A549 (cell line): ENCODE results near the gene PCNX3. TPM values are rescaled to one million over a fixed set of nuclear protein-coding genes. Genes with fewer than 3 reads are reported as not detected.
A peak's percentile ranks its signal among the peaks of the same experiment; 100 is the strongest.

Source experiments
- ATAC-seq, 2 experiments: fragments of 200-7000 bp in 1 of 2; fragments of >200 bp in 1 of 2; cut with Nextera tagmentation in 1 of 2; cut with Tn5 transposase in 1 of 2; 3 replicates each; pipeline versions ENCODE4 v1.8.0 to v1.9.1; 2018 to 2020; ENCODE audit warnings: mild to moderate bottlenecking in 1 of 2, moderate library complexity in 1 of 2
- CTCF ChIA-PET: fragments of 300-600 bp; sonication (Branson Sonifier 250); formaldehyde crosslinking; extraction: SDS; loops from one replicate; lab custom pipeline; 2021; ENCODE audit warnings: antibody characterized with exemption, inconsistent platforms; lab: Yijun Ruan, JAX
- POLR2A ChIA-PET: fragments of 350-600 bp; formaldehyde crosslinking; extraction: SDS; loops from one replicate; lab custom pipeline; 2021; ENCODE audit warnings: antibody characterized with exemption, inconsistent platforms; lab: Yijun Ruan, JAX
- DNase-seq, 2 experiments: peaks; one replicate each; pipeline versions ENCODE4 v3.0.0 to v3.0.0-alpha.2; 2011 to 2016; ENCODE audit warnings: low read depth in 1 of 2, low spot score in 1 of 2
- FAIRE-seq: peaks from 2 replicates; lab custom pipeline; 2011; peaks lifted over from hg19 to GRCh38; lab: Jason Lieb, UNC
- H3K27ac ChIP-seq, 2 experiments: fragments of >200 bp; sonication (Bioruptor Twin); formaldehyde crosslinking; 3 replicates each; pipeline ENCODE4 v1.5.1; 2016 to 2017
- H3K4me1 ChIP-seq: fragments of >200 bp; sonication (Bioruptor Twin); formaldehyde crosslinking; 3 replicates; pipeline ENCODE4 v1.6.1; 2016
- H3K4me2 ChIP-seq: fragments of >200 bp; sonication (Bioruptor Twin); formaldehyde crosslinking; 3 replicates; pipeline ENCODE4 v1.6.1; 2016
- H3K4me3 ChIP-seq: fragments of >200 bp; sonication (Bioruptor Twin); formaldehyde crosslinking; 3 replicates; pipeline ENCODE4 v1.5.1; 2016
- H3K9me3 ChIP-seq: fragments of >200 bp; sonication (Bioruptor Twin); formaldehyde crosslinking; 3 replicates; pipeline ENCODE4 v1.6.1; 2016
- CEBPB ChIP-seq, 2 experiments: fragments of >200 bp in 1 of 2; sonication (Bioruptor Twin) in 1 of 2; formaldehyde crosslinking in 1 of 2; IDR thresholded peaks; 2 replicates each; pipeline ENCODE4 v1.6.1; 2012 to 2016
- FOXS1 ChIP-seq: fragments of 250-450 bp; sonication (Bioruptor Pico); IDR thresholded peaks from 2 replicates; pipeline ENCODE4 v1.5.0; 2020; ENCODE audit warnings: mild to moderate bottlenecking, moderate library complexity
- MYC ChIP-seq: IDR thresholded peaks from 2 replicates; pipeline ENCODE4 v1.6.1; 2012; ENCODE audit warnings: mild to moderate bottlenecking, inconsistent platforms, low read length, improper control_type of control experiment, borderline replicate concordance
- RCOR1 ChIP-seq: fragments of 150-350 bp; IDR thresholded peaks from 2 replicates; pipeline ENCODE4 v1.6.1; 2014; ENCODE audit warnings: antibody characterized with exemption, low read length, low read depth
- RFX5 ChIP-seq: fragments of 450-650 bp; IDR thresholded peaks from 2 replicates; pipeline ENCODE4 v1.7.1; 2014; ENCODE audit warnings: antibody characterized with exemption, mild to moderate bottlenecking, moderate library complexity
- SMC3 ChIP-seq: fragments of >200 bp; sonication (Bioruptor Twin); formaldehyde crosslinking; IDR thresholded peaks from 3 replicates; pipeline ENCODE4 v1.6.1; 2018; ENCODE audit warnings: inconsistent platforms
- TFCP2L1 ChIP-seq: fragments of 250-450 bp; sonication (Bioruptor Pico); IDR thresholded peaks from 2 replicates; pipeline ENCODE4 v1.5.0; 2021; ENCODE audit warnings: mild to moderate bottlenecking
- USF2 ChIP-seq: fragments of 450-650 bp; IDR thresholded peaks from 2 replicates; pipeline ENCODE4 v1.6.1; 2014; ENCODE audit warnings: antibody characterized with exemption
- ZFP36 ChIP-seq: fragments of 450-650 bp; IDR thresholded peaks from 2 replicates; pipeline ENCODE4 v1.6.1; 2014; ENCODE audit warnings: borderline replicate concordance; ENCODE audit not compliant: partially characterized antibody
- WGBS: methylation state at CpG from one replicate; pipeline ENCODE4 v1.1.6; 2017; ENCODE audit errors: missing lambda C conversion rate; 5-methylcytosine and 5-hydroxymethylcytosine counted together
- polyA plus RNA-seq, 4 experiments: library from polyadenylated mRNA; depleted of rRNA in 3 of 4; stranded (reverse); fragments of >200 nt; fragmentation: RNase III in 1 of 4; extraction: RNeasy Plus Mini Kit Qiagen cat#74134 plus additional on column Dnase treatment in 1 of 4; gene quantifications; 2 replicates in 3 of 4; 3 replicates in 1 of 4; pipeline ENCODE4 v1.2.3, GENCODE V29; 2011 to 2017
- TF ChIP-seq, protein P1 (sequence below): fragments of 250-450 bp; sonication (Bioruptor Pico); IDR thresholded peaks from 2 replicates; pipeline ENCODE4 v1.5.0; 2020; ENCODE audit warnings: low read depth, mild to moderate bottlenecking, moderate library complexity
- TF ChIP-seq, protein P2 (sequence below): fragments of 200-600 bp; sonication (generic); IDR thresholded peaks from 2 replicates; pipeline ENCODE4 v1.6.1; 2016; ENCODE audit warnings: antibody characterized with exemption, mild to moderate bottlenecking, moderate library complexity

PCNX3 gene
- polyA plus RNA-seq, 2 of the 4 experiments (the other 2 are of a cell fraction), result 14.2 to 29.7 TPM

DNA sequence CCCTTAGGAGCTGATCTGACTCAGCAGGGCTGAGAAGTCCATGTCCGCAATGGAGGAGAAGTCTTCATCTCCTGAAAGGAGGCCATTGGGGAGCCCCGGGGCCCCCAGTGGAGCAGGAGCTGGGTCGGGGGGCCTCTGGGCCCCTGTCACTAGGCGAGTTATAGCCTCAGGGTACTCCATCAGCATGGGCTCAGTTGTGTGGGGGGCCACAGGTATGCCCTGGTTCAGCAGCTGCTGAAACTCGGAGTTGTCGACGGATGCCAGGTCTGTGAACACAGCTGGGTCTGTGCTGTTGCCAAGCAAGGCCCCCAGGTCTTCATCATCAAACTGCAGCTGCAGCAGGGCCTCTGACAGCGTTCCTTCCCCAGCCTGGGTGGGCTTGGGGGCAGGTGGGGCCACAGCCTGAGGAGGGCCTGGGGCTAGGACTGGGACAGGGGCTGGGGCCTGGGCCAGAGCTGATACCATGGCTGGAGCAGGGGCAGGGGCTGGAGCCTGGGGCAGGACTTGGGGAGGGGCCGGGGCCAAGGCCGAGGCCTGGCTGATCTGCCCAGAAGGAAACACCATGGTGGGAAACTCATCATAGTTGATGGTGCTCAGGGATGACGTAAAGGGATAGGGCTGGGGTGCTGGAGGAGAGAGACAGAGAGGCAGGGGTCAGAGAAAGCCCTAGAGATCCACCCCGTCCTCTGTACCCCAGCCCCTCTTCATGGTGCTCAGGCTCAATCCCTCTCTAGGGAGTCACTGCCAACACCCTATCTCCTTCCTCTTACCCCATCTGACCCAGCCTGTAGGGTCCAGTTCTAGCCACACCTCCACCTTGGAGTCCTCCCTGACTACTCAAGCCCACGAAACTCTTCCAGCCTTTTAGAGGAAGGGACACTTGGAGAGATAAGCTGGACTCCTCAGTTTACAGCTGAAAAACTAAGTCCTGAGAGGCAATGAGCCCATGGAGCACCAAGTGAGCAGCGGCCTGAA is 39.1 kb downstream of the PCNX3 start:
- H3K9me3 ChIP-seq, result no peaks in the 10 kb centered on the region

DNA sequence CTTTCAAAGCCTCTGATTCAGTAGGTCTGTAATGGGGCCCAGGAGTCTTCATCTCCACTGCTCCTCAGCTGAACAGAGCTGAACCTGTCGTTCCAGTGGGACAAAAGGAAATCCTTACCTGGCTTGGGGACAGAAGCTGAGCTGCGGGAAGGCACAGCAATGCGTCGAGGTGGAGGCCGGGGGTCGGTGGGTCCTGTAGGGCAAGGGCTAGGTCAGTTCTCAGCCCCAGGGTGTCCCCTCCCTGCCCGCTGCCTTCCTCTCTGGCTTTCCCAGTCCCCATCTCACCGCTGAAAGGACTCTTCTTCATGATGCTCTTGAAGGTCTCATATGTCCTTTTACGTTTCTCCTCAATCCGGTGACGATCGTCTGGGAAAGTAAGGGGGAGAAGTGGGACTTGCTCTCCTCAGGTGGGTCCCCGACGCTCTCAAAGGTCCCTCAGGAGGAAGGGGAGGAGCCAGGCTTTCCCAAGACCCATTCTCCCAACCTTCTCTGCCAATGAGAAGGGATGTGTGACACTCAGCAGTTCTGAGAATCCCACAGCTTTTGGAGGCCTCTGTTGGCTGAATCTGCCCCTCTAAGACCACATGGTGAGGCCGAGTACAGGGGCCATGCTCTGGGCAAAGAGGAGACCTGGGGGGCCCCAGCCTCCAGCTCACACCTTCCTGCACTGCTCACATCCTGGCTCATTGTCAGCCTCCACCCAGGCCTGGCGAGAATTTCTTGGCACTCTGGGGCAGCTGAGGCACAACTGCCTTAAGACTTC is 40.2 kb downstream of the PCNX3 start:
- H3K4me3 ChIP-seq, result no peak overlapping the region
- POLR2A ChIA-PET, result no interaction called here

More for the DNA sequence above, 39.1 kb downstream of the PCNX3 start:
- Histone ChIP-seq H3K4me1 (peaks cover 17% of the 10 kb centered on the region), H3K4me3 (no peak overlapping the region)
- FAIRE-seq, result no peak
- CTCF ChIA-PET, result interaction anchor here (1.7 to 3.2 kb wide), 2 partner anchors 8 to 125 kb away, joined by 8 to 12 read pairs; partner anchors contain the start of gene RELA
- TF ChIP-seq, protein P1, sequence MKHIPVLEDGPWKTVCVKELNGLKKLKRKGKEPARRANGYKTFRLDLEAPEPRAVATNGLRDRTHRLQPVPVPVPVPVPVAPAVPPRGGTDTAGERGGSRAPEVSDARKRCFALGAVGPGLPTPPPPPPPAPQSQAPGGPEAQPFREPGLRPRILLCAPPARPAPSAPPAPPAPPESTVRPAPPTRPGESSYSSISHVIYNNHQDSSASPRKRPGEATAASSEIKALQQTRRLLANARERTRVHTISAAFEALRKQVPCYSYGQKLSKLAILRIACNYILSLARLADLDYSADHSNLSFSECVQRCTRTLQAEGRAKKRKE (CRISPR knock-in tag), result no peak
- peak; percentile 75 for TF ChIP-seq ZFP36
- TF ChIP-seq, all 56 proteins: peak for 1
- no peak for ATAC-seq
- no peak for DNase-seq
- Histone ChIP-seq H3K27ac (no peak overlapping the region), H3K4me2 (no peak overlapping the region)
- POLR2A ChIA-PET, result no interaction called here
- WGBS, result 91% methylated on average over 9 of the region's 14 CpGs

GRCh38 chr11:65657426-65657825 is 41.9 kb downstream of the PCNX3 start:
- WGBS, result 100% methylated on average over 7 of the region's 7 CpGs
- no peak for ATAC-seq
- POLR2A ChIA-PET, result no interaction called here
- no peak overlapping the region for H3K4me3 ChIP-seq
- H3K27ac ChIP-seq, result no peak overlapping the region
- CTCF ChIA-PET, result interaction anchor here (0.5 to 2.3 kb wide), 3 partner anchors 31 to 54 kb away, joined by 3 to 11 read pairs (median 3); no protein-coding TSS in a partner anchor
- H3K4me2 ChIP-seq, result no peak overlapping the region
- no peak for DNase-seq
- no peak for TF ChIP-seq RFX5
- TF ChIP-seq, protein P2, sequence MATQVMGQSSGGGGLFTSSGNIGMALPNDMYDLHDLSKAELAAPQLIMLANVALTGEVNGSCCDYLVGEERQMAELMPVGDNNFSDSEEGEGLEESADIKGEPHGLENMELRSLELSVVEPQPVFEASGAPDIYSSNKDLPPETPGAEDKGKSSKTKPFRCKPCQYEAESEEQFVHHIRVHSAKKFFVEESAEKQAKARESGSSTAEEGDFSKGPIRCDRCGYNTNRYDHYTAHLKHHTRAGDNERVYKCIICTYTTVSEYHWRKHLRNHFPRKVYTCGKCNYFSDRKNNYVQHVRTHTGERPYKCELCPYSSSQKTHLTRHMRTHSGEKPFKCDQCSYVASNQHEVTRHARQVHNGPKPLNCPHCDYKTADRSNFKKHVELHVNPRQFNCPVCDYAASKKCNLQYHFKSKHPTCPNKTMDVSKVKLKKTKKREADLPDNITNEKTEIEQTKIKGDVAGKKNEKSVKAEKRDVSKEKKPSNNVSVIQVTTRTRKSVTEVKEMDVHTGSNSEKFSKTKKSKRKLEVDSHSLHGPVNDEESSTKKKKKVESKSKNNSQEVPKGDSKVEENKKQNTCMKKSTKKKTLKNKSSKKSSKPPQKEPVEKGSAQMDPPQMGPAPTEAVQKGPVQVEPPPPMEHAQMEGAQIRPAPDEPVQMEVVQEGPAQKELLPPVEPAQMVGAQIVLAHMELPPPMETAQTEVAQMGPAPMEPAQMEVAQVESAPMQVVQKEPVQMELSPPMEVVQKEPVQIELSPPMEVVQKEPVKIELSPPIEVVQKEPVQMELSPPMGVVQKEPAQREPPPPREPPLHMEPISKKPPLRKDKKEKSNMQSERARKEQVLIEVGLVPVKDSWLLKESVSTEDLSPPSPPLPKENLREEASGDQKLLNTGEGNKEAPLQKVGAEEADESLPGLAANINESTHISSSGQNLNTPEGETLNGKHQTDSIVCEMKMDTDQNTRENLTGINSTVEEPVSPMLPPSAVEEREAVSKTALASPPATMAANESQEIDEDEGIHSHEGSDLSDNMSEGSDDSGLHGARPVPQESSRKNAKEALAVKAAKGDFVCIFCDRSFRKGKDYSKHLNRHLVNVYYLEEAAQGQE, result no peak
- no peak for TF ChIP-seq RCOR1
- no peak for TF ChIP-seq TFCP2L1 (CRISPR knock-in tag)
- TF ChIP-seq FOXS1 (CRISPR knock-in tag), result no peak
- no peak for TF ChIP-seq USF2
- TF ChIP-seq CEBPB (IDR thresholded peaks at IDR 0.05), result no peak
- no peak for TF ChIP-seq SMC3
- FAIRE-seq, result no peak
- no peaks in the 10 kb centered on the region for H3K9me3 ChIP-seq
- H3K4me1 ChIP-seq, result peaks cover 15% of the 10 kb centered on the region

More for the DNA sequence above, 40.2 kb downstream of the PCNX3 start:
- TF ChIP-seq CEBPB (IDR thresholded peaks at IDR 0.05), result no peak
- no peak for TF ChIP-seq MYC
- TF ChIP-seq, all 56 proteins: peak for 0
- FAIRE-seq (no peak), ATAC-seq (no peak), DNase-seq (no peak)
- H3K27ac ChIP-seq, result no peak overlapping the region
- whole genome bisulfite sequencing, result 92% methylated on average over 16 of the region's 16 CpGs
- CTCF ChIA-PET, result interaction anchor here (0.8 to 3.2 kb wide), 2 partner anchors 7 to 123 kb away, joined by 3 to 12 read pairs; partner anchors contain the start of gene RELA
- peaks cover 17% of the 10 kb centered on the region for H3K4me1 ChIP-seq
- H3K9me3 ChIP-seq, result no peaks in the 10 kb centered on the region
- H3K4me2 ChIP-seq, result no peak overlapping the region
